BJ (cell line): ENCODE data around the gene VMO1. TPM values are rescaled to one million over a fixed set of nuclear protein-coding genes. Genes with fewer than 3 reads are reported as not detected.

Experiments
- CTCF ChIA-PET: fragments of 350-600 bp; formaldehyde crosslinking; extraction: SDS; loops from one replicate; lab custom pipeline; 2021; ENCODE audit warnings: antibody characterized with exemption, inconsistent platforms; lab: Yijun Ruan, JAX
- POLR2A ChIA-PET: fragments of 300-600 bp; sonication (Branson Sonifier 250); formaldehyde crosslinking; extraction: SDS; loops from one replicate; lab custom pipeline; 2021; ENCODE audit warnings: antibody characterized with exemption; lab: Charles Lee
- DNase-seq: peaks from one replicate; pipeline ENCODE4 v3.0.0-alpha.2; 2011; ENCODE audit warnings: low read depth
- H3K27me3 ChIP-seq: 2 replicates; pipeline ENCODE4 v1.6.0; 2011; ENCODE audit warnings: low read length; ENCODE audit not compliant: control insufficient read depth, insufficient read depth
- H3K36me3 ChIP-seq: 2 replicates; pipeline ENCODE4 v1.5.1; 2011; ENCODE audit warnings: low read length; ENCODE audit not compliant: control insufficient read depth, insufficient read depth
- H3K4me3 ChIP-seq: 2 replicates; pipeline ENCODE4 v1.5.1; 2011; ENCODE audit warnings: low read depth, mild to moderate bottlenecking, control low read depth, low read length
- polyA plus RNA-seq: library from polyadenylated mRNA; depleted of rRNA; stranded (reverse); fragments of >200 nt; gene quantifications from 2 replicates; pipeline ENCODE4 v1.2.3, GENCODE V29; 2011
- TF ChIP-seq, protein P1 (sequence below): IDR thresholded peaks from 2 replicates; pipeline ENCODE4 v1.5.1; 2011; ENCODE audit warnings: low read depth, mild to moderate bottlenecking, control low read depth, inconsistent platforms, low read length, moderate library complexity; ENCODE audit not compliant: insufficient read depth

The VMO1 gene
- polyA plus RNA-seq, 1 experiment, result 0.92 TPM

- CTCF ChIA-PET, result no interaction called here
- no peak for DNase-seq
- no peaks in the 10 kb centered on the region for H3K27me3 ChIP-seq
- TF ChIP-seq, protein P1, sequence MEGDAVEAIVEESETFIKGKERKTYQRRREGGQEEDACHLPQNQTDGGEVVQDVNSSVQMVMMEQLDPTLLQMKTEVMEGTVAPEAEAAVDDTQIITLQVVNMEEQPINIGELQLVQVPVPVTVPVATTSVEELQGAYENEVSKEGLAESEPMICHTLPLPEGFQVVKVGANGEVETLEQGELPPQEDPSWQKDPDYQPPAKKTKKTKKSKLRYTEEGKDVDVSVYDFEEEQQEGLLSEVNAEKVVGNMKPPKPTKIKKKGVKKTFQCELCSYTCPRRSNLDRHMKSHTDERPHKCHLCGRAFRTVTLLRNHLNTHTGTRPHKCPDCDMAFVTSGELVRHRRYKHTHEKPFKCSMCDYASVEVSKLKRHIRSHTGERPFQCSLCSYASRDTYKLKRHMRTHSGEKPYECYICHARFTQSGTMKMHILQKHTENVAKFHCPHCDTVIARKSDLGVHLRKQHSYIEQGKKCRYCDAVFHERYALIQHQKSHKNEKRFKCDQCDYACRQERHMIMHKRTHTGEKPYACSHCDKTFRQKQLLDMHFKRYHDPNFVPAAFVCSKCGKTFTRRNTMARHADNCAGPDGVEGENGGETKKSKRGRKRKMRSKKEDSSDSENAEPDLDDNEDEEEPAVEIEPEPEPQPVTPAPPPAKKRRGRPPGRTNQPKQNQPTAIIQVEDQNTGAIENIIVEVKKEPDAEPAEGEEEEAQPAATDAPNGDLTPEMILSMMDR, result no peak
- H3K4me3 ChIP-seq, result no peak overlapping the region
- POLR2A ChIA-PET, result no interaction called here
- peaks cover 3% of the 10 kb centered on the region for H3K36me3 ChIP-seq
Measured at GRCh38 chr17:4827399-4827798, 41.2 kb upstream of the VMO1 start.

DNA sequence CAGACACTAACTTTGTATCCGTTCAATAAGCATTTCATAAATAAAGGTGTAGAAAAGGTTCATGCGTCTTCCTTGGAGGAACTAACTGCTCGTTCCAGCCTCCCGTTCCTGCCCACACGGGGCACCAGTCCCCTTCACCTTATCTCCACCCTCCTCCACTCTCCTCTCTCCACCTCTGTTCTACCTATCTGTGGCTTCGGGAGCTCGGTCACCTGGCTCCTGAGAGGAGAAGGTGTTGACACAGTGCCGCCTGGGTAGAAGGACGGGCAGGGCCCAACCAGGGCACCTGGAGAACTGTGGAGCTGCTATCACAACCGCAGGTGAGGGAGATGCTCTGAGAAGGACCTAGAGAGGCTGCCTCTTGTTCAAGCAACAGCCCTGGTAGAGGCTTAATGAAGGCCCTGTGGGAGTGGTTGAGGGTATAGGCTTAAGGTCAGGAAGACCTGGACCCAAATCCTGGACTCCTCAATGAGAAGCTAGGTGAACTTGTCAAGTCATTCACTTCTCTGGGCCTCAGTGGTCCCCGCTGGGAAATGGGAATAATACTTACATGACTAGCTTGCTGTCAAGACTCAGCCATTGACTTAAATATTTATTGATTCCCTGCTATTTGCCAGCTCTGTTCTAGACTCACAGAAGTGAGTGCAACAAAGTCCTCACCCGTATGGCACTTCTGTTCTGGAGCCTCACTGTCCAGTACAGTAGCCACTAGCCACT, 37.4 kb upstream of the VMO1 start:
- Histone ChIP-seq H3K36me3 (peaks cover 3% of the 10 kb centered on the region), H3K27me3 (no peaks in the 10 kb centered on the region), H3K4me3 (no peak overlapping the region)
- ChIA-PET POLR2A (no interaction called here), CTCF (interaction anchor here (0.7 to 1.0 kb wide), 2 partner anchors 9 to 28 kb away, joined by 3 read pairs; partner anchors contain the start of gene PSMB6)
- DNase-seq, result no peak
- TF ChIP-seq, protein P1, result no peak

DNA sequence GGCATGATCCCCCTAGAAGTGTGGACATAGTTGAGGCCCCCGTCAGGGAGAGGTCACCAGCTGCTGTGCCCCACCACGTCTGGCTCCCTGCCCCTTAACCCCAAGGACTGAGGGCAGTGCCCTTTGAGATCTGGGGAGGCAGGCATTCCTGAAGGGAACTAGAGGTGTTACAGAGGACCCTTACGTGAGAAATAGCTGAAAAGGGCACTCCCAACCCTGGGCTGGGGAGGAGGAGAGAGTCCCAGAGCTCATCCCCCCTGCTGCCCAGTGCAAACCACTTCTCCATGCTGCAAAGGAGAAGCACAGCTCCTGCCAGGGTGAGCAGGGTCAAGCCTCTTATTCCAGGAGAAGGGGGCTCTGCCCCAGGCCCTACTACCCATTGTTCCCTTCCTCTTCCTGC, 36.7 kb upstream of the VMO1 start:
- POLR2A ChIA-PET, result no interaction called here
- no peak for DNase-seq
- H3K4me3 ChIP-seq, result no peak overlapping the region
- CTCF ChIA-PET, result no interaction called here
- TF ChIP-seq, protein P1, result no peak
- peaks cover 3% of the 10 kb centered on the region for H3K36me3 ChIP-seq
- H3K27me3 ChIP-seq, result no peaks in the 10 kb centered on the region

DNA sequence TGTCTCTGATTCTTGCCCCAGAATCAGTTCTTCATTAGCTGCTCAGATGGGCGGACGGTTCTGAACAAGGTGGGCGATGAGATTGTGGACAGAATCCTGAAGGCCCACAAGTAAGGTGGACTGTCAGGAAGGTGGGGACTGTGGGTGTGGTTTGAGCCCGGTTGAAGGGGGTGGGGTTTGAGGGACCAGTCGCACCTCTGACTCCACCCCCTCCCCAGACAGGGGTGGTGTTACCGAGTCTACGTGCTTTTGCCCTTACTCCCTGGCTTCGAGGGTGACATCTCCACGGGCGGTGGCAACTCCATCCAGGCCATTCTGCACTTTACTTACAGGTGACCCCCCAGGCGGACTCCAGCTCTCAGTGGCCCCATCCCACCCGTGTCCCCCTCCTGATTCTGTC, 32.1 kb upstream of the VMO1 start:
- POLR2A ChIA-PET, result no interaction called here
- Histone ChIP-seq H3K27me3 (no peaks in the 10 kb centered on the region), H3K36me3 (peaks cover 21% of the 10 kb centered on the region), H3K4me3 (no peak overlapping the region)
- DNase-seq, result no peak
- CTCF ChIA-PET, result interaction anchor here (1.1 kb wide), 1 partner anchor 10 kb away, joined by 4 read pairs; no protein-coding TSS in a partner anchor
- TF ChIP-seq, protein P1, result no peak

DNA sequence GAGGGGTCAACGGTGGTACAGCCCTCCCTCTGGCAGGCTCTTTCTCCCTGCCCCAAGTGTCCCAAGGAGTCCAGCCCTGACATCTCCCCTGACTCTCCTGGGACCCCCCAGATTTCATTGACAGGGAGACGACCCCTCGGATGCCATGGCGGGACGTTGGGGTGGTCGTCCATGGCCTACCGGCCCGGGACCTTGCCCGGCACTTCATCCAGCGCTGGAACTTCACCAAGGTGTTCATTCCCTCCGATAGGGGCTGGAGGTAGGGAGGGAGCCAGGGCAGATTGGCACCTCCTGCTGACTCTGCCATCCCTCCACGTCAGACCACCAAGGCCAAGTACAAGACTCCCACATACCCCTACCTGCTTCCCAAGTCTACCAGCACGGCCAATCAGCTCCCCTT, 30.7 kb upstream of the VMO1 start:
- ChIA-PET POLR2A (no interaction called here), CTCF (no interaction called here)
- no peak overlapping the region for H3K4me3 ChIP-seq
- peaks cover 21% of the 10 kb centered on the region for H3K36me3 ChIP-seq
- TF ChIP-seq, protein P1, result no peak
- H3K27me3 ChIP-seq, result no peaks in the 10 kb centered on the region
- DNase-seq, result no peak
